Motor neuron (in vitro differentiated cells): Measurements from ENCODE around the gene SCNM1. TPM values are rescaled to one million over a fixed set of nuclear protein-coding genes. Genes with fewer than 3 reads are reported as not detected.

Source experiments
- ATAC-seq, 8 experiments: fragments of 200-7000 bp; cut with Tn5 transposase; replicated peaks in 6 of 8; 2 replicates each; pipeline ENCODE4 v1.8.0; 2021; ENCODE audit warnings: mild to moderate bottlenecking in 8 of 8, moderate library complexity in 8 of 8
- H3K27ac ChIP-seq, 2 donors: fragments of 250-450 bp; sonication (Bioruptor Pico); 2 replicates each; pipeline ENCODE4 v1.9.0; 2021; ENCODE audit warnings: antibody characterized with exemption in 2 of 2, mild to moderate bottlenecking in 2 of 2, moderate library complexity in 1 of 2
- H3K4me1 ChIP-seq, 2 donors: fragments of 250-450 bp; sonication (Bioruptor Pico); replicated peaks in 1 of 2; 2 replicates each; pipeline ENCODE4 v1.6.1; 2021; ENCODE audit warnings: antibody characterized with exemption in 2 of 2, mild to moderate bottlenecking in 2 of 2, moderate library complexity in 1 of 2
- H3K4me3 ChIP-seq, 5 donors: fragments of 250-450 bp; sonication (Bioruptor Pico); 2 replicates each; pipeline ENCODE4 v1.9.0; 2021; ENCODE audit warnings: antibody characterized with exemption in 5 of 5, mild to moderate bottlenecking in 5 of 5, moderate library complexity in 4 of 5
- WGBS, 10 experiments: fragments of 450-650 bp; shearing (Covaris generic); methylation state at CpG; one replicate each; pipeline ENCODE4 v1.0.0; 2022; 5-methylcytosine and 5-hydroxymethylcytosine counted together
- in situ Hi-C, 9 experiments: fragments of 400-800 bp; cut with MboI; loops; one replicate each; pipeline ENCODE4 v1.15.0; 2021; ENCODE audit warnings: low sequenced_read_pairs in 9 of 9, low pct_unique_long_range_greater_than_20kb in 2 of 9; ENCODE audit not compliant: unreplicated experiment in 9 of 9
- total RNA-seq, 8 experiments: library from RNA; unstranded; fragments of 300-600 nt; gene quantifications; 2 replicates each; pipeline versions ENCODE4 v1.2.3 to v1.2.4, GENCODE V29; 2022

Gene SCNM1
- total RNA-seq: 100 to 1,000 TPM in 2 of 8 experiments, 10 to 100 TPM in 6; 41.0 to 115 (median 77.1) TPM

GRCh38 chr1:151165738-151166504, at the start of gene SCNM1, which contains the start of gene LYSMD1:
Gene SCNM1 (plus strand): TSS chr1:151166144. CDS start chr1:151166153, 9 bp downstream.
Gene LYSMD1 (minus strand): TSS chr1:151165902. CDS start chr1:151165258, 644 bp downstream.
- peak within 1 kb of the TSS; percentile 78 to 85 for H3K27ac ChIP-seq
- H3K4me3 ChIP-seq: peak within 1 kb of the TSS; percentile 58 to 79 (median 77)
- peak; percentile 75 to 93 (median 90) for ATAC-seq
- 0 to 10% (median 0%) methylated on average over 4 to 32 of the region's 38 CpGs; no CpG with 5 or more reads in 1 of the 10 experiments for WGBS, 10 experiments
- H3K4me1 ChIP-seq: peaks cover 12 to 13% of the 10 kb centered on the region in 2 donors
- in situ Hi-C loops: loop anchor here in 1 of 9 experiments (25.0 kb wide), 1 partner anchor 104 kb away; the partner anchor contains the start of genes CDC42SE1, GABPB2 and MLLT11

- no peak overlapping the region for H3K27ac ChIP-seq
- no peaks in the 10 kb centered on the region for H3K4me1 ChIP-seq
- WGBS, 10 experiments: 0 to 100% (median 73%) methylated on average over 1 to 5 of the region's 5 CpGs
- no peak for ATAC-seq
- in situ Hi-C loops: no loop called here
- H3K4me3 ChIP-seq: no peak overlapping the region
These were observed 41.1 kb upstream of the SCNM1 start for GRCh38 chr1:151124763-151125403.

GRCh38 chr1:151128800-151129199, 37.1 kb upstream of the SCNM1 start:
- WGBS, 10 experiments: 29 to 96% (median 75%) methylated on average over 1 to 6 of the region's 6 CpGs; no CpG with 5 or more reads in 1 of the 10 experiments
- Histone ChIP-seq H3K4me1 (peaks cover 8 to 15% of the 10 kb centered on the region in 2 donors), H3K4me3 (no peak overlapping the region), H3K27ac (no peak overlapping the region)
- no peak for ATAC-seq
- in situ Hi-C loops: no loop called here

GRCh38 chr1:151130987-151131586, 34.9 kb upstream of the SCNM1 start:
- no peak overlapping the region for H3K27ac ChIP-seq
- peak; percentile 83 to 99 (median 96) for ATAC-seq
- 0 to 100% (median 37%) methylated on average over 1 to 37 of the region's 45 CpGs for WGBS, 10 experiments
- in situ Hi-C loops: no loop called here
- H3K4me3 ChIP-seq: peak overlapping the region; percentile 11 to 28 (median 22)
- H3K4me1 ChIP-seq: peaks cover 8 to 15% of the 10 kb centered on the region in 2 donors

- no peak overlapping the region for H3K27ac ChIP-seq
- peak in 7 of 8 experiments; percentile 3 to 62 (median 53) for ATAC-seq
- peaks cover 8 to 15% of the 10 kb centered on the region in 2 donors for H3K4me1 ChIP-seq
These were observed 34.1 kb upstream of the SCNM1 start for GRCh38 chr1:151131701-151132334.

GRCh38 chr1:151132335-151133017, 33.5 kb upstream of the SCNM1 start:
- Histone ChIP-seq H3K4me1 (peaks cover 8 to 15% of the 10 kb centered on the region in 2 donors), H3K4me3 (no peak overlapping the region), H3K27ac (no peak overlapping the region)
- WGBS, 10 experiments: 60 to 90% (median 77%) methylated on average over 1 to 22 of the region's 74 CpGs; no CpG with 5 or more reads in 6 of the 10 experiments
- in situ Hi-C loops: no loop called here
- no peak for ATAC-seq

More at GRCh38 chr1:151131701-151132334, 34.1 kb upstream of the SCNM1 start:
- peak overlapping the region; percentile 11 to 28 (median 22) for H3K4me3 ChIP-seq
- in situ Hi-C loops: no loop called here
- 10 to 83% (median 27%) methylated on average over 3 to 13 of the region's 39 CpGs; no CpG with 5 or more reads in 1 of the 10 experiments for WGBS, 10 experiments

GRCh38 chr1:151133018-151133806, 32.7 kb upstream of the SCNM1 start:
- WGBS, 10 experiments: 73 to 86% methylated on average over 4 of the region's 65 CpGs; no CpG with 5 or more reads in 8 of the 10 experiments
- H3K4me3 ChIP-seq: no peak overlapping the region
- H3K4me1 ChIP-seq: peaks cover 8 to 15% of the 10 kb centered on the region in 2 donors
- in situ Hi-C loops: no loop called here
- H3K27ac ChIP-seq: no peak overlapping the region
- peak in 1 of 8 experiments; percentile 13 for ATAC-seq

- Histone ChIP-seq H3K4me3 (no peak overlapping the region), H3K4me1 (peaks cover 8 to 15% of the 10 kb centered on the region in 2 donors), H3K27ac (no peak overlapping the region)
- in situ Hi-C loops: no loop called here
- WGBS, 10 experiments: 40 to 100% (median 92%) methylated on average over 1 to 3 of the region's 3 CpGs; no CpG with 5 or more reads in 2 of the 10 experiments
- ATAC-seq: no peak
These were observed 31.5 kb upstream of the SCNM1 start for GRCh38 chr1:151134396-151134795.

- in situ Hi-C loops: no loop called here
- no peak overlapping the region for H3K27ac ChIP-seq
- no peak for ATAC-seq
- peaks cover 8 to 15% of the 10 kb centered on the region in 2 donors for H3K4me1 ChIP-seq
- H3K4me3 ChIP-seq: no peak overlapping the region
- 80 to 100% (median 89%) methylated on average over 1 to 6 of the region's 7 CpGs; no CpG with 5 or more reads in 7 of the 10 experiments for WGBS, 10 experiments
These were observed 31.0 kb upstream of the SCNM1 start for GRCh38 chr1:151134991-151135390.

- no peak overlapping the region for H3K27ac ChIP-seq
- H3K4me3 ChIP-seq: no peak overlapping the region
- ATAC-seq: no peak
- 66 to 93% (median 91%) methylated on average over 3 to 6 of the region's 12 CpGs; no CpG with 5 or more reads in 5 of the 10 experiments for WGBS, 10 experiments
- in situ Hi-C loops: no loop called here
- H3K4me1 ChIP-seq: peaks cover 8 to 15% of the 10 kb centered on the region in 2 donors
These were observed 30.2 kb upstream of the SCNM1 start for GRCh38 chr1:151135433-151136385.
